ENCODE results near the gene RAVER2.

RAVER2 gene

DNA sequence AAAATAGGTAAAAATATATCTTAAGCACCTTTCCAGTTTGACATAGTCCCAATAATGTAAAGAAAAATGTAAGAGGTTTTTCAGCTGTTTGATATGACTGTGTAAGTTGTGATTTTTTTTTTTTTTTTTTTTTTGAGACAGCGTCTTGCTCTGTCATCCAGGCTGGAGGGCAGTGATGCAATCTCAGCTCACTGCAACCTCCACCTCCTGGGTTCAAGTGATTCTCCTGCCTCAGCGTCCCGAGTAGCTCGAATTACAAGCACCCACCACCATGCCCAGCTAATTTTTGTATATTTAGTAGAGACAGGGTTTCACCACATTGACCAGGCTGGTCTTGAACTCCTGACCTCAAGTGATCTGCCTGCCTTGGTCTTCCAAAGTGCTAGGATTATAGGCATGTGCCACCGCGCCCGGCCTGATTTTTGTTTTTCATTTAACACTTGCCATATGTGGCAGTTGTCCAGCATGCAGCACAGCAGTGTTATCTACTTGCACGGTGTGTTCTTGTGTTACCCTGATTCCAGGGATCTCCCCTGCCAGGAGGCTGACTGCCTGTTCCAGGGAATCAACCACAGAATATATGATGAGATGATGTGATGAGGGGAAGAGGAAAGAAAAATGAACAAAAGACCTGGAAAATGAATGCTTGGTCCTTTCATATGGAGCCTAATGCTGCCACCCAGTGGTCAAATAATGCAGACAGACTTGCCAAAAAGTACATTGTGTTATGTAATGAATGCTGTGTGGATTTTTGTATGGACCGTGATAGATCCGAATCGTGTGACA, 79.0 kb downstream of the RAVER2 start:
- TF ChIP-seq, protein P1, sequence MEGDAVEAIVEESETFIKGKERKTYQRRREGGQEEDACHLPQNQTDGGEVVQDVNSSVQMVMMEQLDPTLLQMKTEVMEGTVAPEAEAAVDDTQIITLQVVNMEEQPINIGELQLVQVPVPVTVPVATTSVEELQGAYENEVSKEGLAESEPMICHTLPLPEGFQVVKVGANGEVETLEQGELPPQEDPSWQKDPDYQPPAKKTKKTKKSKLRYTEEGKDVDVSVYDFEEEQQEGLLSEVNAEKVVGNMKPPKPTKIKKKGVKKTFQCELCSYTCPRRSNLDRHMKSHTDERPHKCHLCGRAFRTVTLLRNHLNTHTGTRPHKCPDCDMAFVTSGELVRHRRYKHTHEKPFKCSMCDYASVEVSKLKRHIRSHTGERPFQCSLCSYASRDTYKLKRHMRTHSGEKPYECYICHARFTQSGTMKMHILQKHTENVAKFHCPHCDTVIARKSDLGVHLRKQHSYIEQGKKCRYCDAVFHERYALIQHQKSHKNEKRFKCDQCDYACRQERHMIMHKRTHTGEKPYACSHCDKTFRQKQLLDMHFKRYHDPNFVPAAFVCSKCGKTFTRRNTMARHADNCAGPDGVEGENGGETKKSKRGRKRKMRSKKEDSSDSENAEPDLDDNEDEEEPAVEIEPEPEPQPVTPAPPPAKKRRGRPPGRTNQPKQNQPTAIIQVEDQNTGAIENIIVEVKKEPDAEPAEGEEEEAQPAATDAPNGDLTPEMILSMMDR (IDR thresholded peaks at IDR 0.05; ENCODE audit: insufficient read depth, low read length) = peak; percentile 77
- no peak for TF ChIP-seq GABPA (IDR thresholded peaks at IDR 0.05; ENCODE audit: low read depth)
- H3K27ac ChIP-seq (replicated peaks) = no peak overlapping the region
- DNase-seq (ENCODE audit: low read depth in 1 of 2, low spot score in 1 of 2) = peak; percentile 16 to 70
- H3K27me3 ChIP-seq (ENCODE audit: insufficient read depth, poor library complexity, severe bottlenecking) = no peaks in the 10 kb centered on the region
- H3K4me3 ChIP-seq (replicated peaks; ENCODE audit: insufficient read depth, low read length) = no peak overlapping the region

DNA sequence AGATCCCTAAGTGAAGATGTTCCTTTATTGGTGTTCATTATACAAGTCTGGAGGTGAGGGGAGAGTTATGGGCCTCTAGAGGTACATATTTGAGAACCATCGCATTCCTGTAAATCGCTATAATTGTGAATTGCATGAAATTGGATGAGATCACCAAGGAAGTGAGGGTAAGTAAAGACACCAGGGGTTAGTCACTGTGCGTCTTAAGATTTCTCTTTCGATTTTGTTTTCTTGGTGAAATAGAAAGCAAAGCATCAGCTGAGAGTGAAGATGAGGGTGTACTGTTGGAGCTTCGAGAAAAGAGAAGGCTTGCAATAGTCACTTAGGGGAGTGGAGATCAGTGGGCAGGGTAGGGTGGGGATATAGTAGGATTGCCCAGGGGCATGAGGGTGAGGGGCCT, 82.1 kb downstream of the RAVER2 start:
- H3K27ac ChIP-seq (replicated peaks) = no peak overlapping the region
- H3K27me3 ChIP-seq (ENCODE audit: insufficient read depth, poor library complexity, severe bottlenecking) = no peaks in the 10 kb centered on the region
- no peak for DNase-seq (ENCODE audit: low read depth in 1 of 2, low spot score in 1 of 2)
- TF ChIP-seq, protein P1 (IDR thresholded peaks at IDR 0.05; ENCODE audit: insufficient read depth, low read length) = no peak
- TF ChIP-seq POLR2AphosphoS5 (IDR thresholded peaks at IDR 0.05; ENCODE audit: low read depth) = no peak
- TF ChIP-seq SPI1 (IDR thresholded peaks at IDR 0.05; ENCODE audit: borderline replicate concordance, low read depth) = no peak
- no peak overlapping the region for H3K4me3 ChIP-seq (replicated peaks; ENCODE audit: insufficient read depth, low read length)

DNA sequence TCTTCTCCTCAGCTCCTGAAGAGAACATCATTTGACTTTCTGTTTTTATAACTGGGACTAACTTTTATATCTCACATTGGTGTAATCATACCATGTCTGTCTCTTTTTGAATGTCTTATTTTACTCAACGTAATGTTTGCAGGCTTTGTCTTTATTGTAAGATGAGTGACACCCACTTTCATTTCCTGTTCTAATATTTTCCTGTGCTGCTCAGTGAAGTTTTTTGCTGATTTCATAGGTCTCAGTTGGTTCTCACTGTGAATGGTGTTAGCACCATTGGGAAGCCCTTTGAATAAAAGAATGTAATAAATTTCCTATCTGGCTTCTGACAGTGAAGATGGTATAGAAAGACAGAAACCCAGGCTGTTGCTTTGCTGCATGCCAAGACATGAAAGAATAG, 84.0 kb downstream of the RAVER2 start:
- Histone ChIP-seq H3K27ac (replicated peaks) (no peak overlapping the region), H3K4me3 (replicated peaks; ENCODE audit: insufficient read depth, low read length) (no peak overlapping the region), H3K27me3 (ENCODE audit: insufficient read depth, poor library complexity, severe bottlenecking) (no peaks in the 10 kb centered on the region)
- TF ChIP-seq POLR2AphosphoS5 (IDR thresholded peaks at IDR 0.05; ENCODE audit: low read depth) (no peak), SPI1 (IDR thresholded peaks at IDR 0.05; ENCODE audit: borderline replicate concordance, low read depth) (no peak), GABPA (IDR thresholded peaks at IDR 0.05; ENCODE audit: low read depth) (no peak)
- TF ChIP-seq, protein P1 (IDR thresholded peaks at IDR 0.05; ENCODE audit: insufficient read depth, low read length) = no peak
- TF ChIP-seq, protein P2, sequence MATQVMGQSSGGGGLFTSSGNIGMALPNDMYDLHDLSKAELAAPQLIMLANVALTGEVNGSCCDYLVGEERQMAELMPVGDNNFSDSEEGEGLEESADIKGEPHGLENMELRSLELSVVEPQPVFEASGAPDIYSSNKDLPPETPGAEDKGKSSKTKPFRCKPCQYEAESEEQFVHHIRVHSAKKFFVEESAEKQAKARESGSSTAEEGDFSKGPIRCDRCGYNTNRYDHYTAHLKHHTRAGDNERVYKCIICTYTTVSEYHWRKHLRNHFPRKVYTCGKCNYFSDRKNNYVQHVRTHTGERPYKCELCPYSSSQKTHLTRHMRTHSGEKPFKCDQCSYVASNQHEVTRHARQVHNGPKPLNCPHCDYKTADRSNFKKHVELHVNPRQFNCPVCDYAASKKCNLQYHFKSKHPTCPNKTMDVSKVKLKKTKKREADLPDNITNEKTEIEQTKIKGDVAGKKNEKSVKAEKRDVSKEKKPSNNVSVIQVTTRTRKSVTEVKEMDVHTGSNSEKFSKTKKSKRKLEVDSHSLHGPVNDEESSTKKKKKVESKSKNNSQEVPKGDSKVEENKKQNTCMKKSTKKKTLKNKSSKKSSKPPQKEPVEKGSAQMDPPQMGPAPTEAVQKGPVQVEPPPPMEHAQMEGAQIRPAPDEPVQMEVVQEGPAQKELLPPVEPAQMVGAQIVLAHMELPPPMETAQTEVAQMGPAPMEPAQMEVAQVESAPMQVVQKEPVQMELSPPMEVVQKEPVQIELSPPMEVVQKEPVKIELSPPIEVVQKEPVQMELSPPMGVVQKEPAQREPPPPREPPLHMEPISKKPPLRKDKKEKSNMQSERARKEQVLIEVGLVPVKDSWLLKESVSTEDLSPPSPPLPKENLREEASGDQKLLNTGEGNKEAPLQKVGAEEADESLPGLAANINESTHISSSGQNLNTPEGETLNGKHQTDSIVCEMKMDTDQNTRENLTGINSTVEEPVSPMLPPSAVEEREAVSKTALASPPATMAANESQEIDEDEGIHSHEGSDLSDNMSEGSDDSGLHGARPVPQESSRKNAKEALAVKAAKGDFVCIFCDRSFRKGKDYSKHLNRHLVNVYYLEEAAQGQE (IDR thresholded peaks at IDR 0.05; ENCODE audit: insufficient replicate concordance, low read depth) = no peak
- DNase-seq (ENCODE audit: low read depth in 1 of 2, low spot score in 1 of 2) = no peak

- Histone ChIP-seq H3K4me3 (replicated peaks; ENCODE audit: insufficient read depth, low read length) (no peak overlapping the region), H3K27me3 (ENCODE audit: insufficient read depth, poor library complexity, severe bottlenecking) (no peaks in the 10 kb centered on the region), H3K27ac (replicated peaks) (no peak overlapping the region)
- TF ChIP-seq, protein P2 (IDR thresholded peaks at IDR 0.05; ENCODE audit: insufficient replicate concordance, low read depth) = no peak
- TF ChIP-seq SPI1 (IDR thresholded peaks at IDR 0.05; ENCODE audit: borderline replicate concordance, low read depth) (no peak), POLR2AphosphoS5 (IDR thresholded peaks at IDR 0.05; ENCODE audit: low read depth) (no peak), GABPA (IDR thresholded peaks at IDR 0.05; ENCODE audit: low read depth) (no peak)
- TF ChIP-seq, protein P1 (IDR thresholded peaks at IDR 0.05; ENCODE audit: insufficient read depth, low read length) = no peak
- DNase-seq (ENCODE audit: low read depth in 1 of 2, low spot score in 1 of 2) = no peak
Observed at GRCh38 chr1:64829411-64830029, 84.6 kb downstream of the RAVER2 start.

All from HL-60 (cell line).